GM23248 (cell line): ENCODE results near the gene MAFF. TPM values are rescaled to one million over a fixed set of nuclear protein-coding genes. Genes with fewer than 3 reads are reported as not detected.
A peak's percentile ranks its signal among the peaks of the same experiment; 100 is the strongest.

Source experiments
- DNase-seq: peaks from one replicate; pipeline ENCODE4 v3.0.0-alpha.2; 2015
- H2AFZ ChIP-seq: fragments of 200-600 bp; sonication (generic); 2 replicates; pipeline ENCODE4 v1.6.1; 2016; ENCODE audit warnings: antibody characterized with exemption
- H3F3A ChIP-seq: fragments of 200-600 bp; sonication (generic); 2 replicates; pipeline ENCODE4 v1.6.1; 2016; ENCODE audit warnings: mild to moderate bottlenecking, antibody characterized with exemption, mixed run types; ENCODE audit not compliant: insufficient read depth
- H3K27ac ChIP-seq: fragments of 200-600 bp; sonication (generic); 2 replicates; pipeline ENCODE4 v1.5.1; 2016; ENCODE audit warnings: mild to moderate bottlenecking
- H3K27me3 ChIP-seq: fragments of 200-600 bp; sonication (generic); replicated peaks from 2 replicates; pipeline ENCODE4 v1.6.1; 2016; ENCODE audit warnings: mild to moderate bottlenecking; ENCODE audit not compliant: insufficient read depth
- H3K36me3 ChIP-seq: fragments of 200-600 bp; sonication (generic); 2 replicates; pipeline ENCODE4 v1.6.1; 2016; ENCODE audit warnings: low read depth, mild to moderate bottlenecking
- H3K4me1 ChIP-seq: fragments of 200-600 bp; sonication (generic); 2 replicates; pipeline ENCODE4 v1.6.1; 2016; ENCODE audit warnings: mild to moderate bottlenecking; ENCODE audit not compliant: insufficient read depth
- H3K4me2 ChIP-seq: fragments of 200-600 bp; sonication (generic); one replicate; pipeline ENCODE4 v1.6.1; 2016; ENCODE audit warnings: mild to moderate bottlenecking; ENCODE audit not compliant: unreplicated experiment
- H3K4me3 ChIP-seq: fragments of 200-600 bp; sonication (generic); 2 replicates; pipeline ENCODE4 v1.5.1; 2016; ENCODE audit warnings: mild to moderate bottlenecking
- H3K79me2 ChIP-seq: fragments of 200-600 bp; sonication (generic); 2 replicates; pipeline ENCODE4 v1.6.1; 2016; ENCODE audit warnings: mild to moderate bottlenecking; ENCODE audit not compliant: insufficient read depth
- H3K9ac ChIP-seq: fragments of 200-600 bp; sonication (generic); 2 replicates; pipeline ENCODE4 v1.6.1; 2016; ENCODE audit warnings: mild to moderate bottlenecking
- H3K9me2 ChIP-seq: fragments of 200-600 bp; sonication (generic); 2 replicates; pipeline ENCODE4 v1.6.1; 2016; ENCODE audit warnings: mixed run types, mild to moderate bottlenecking, moderate library complexity; ENCODE audit not compliant: insufficient read depth
- H3K9me3 ChIP-seq: fragments of 200-600 bp; sonication (generic); one replicate; pipeline ENCODE4 v1.6.1; 2017; ENCODE audit warnings: low read depth
- H4K20me1 ChIP-seq: fragments of 200-600 bp; sonication (generic); 2 replicates; pipeline ENCODE4 v1.6.0; 2016; ENCODE audit not compliant: insufficient read depth
- EZH2 ChIP-seq: fragments of 200-600 bp; sonication (generic); IDR thresholded peaks from 2 replicates; pipeline ENCODE4 v1.6.1; 2018; ENCODE audit warnings: antibody characterized with exemption, mild to moderate bottlenecking; ENCODE audit not compliant: insufficient read depth, poor library complexity, severe bottlenecking
- EZH2phosphoT487 ChIP-seq: fragments of 200-600 bp; sonication (generic); IDR thresholded peaks from 2 replicates; pipeline ENCODE4 v1.6.1; 2018; ENCODE audit warnings: antibody characterized with exemption, moderate library complexity, mild to moderate bottlenecking, low read depth; ENCODE audit not compliant: insufficient read depth
- WGBS, 2 experiments: methylation state at CpG; one replicate each; pipeline ENCODE4 v1.1.6; 2015 to 2017; ENCODE audit warnings: low lambda C conversion rate in 2 of 2, low coverage in 1 of 2; ENCODE audit errors: missing lambda C conversion rate in 2 of 2; 5-methylcytosine and 5-hydroxymethylcytosine counted together
- in situ Hi-C: fragments of 300-500 bp; cut with MboI; formaldehyde crosslinking; loops from 2 replicates; pipeline ENCODE4 v1.15.0; 2020
- polyA plus RNA-seq: library from polyadenylated mRNA; unstranded; fragments of >200 nt; fragmentation: Nextera tagmentation; extraction: Ambion mirVana; gene quantifications from 2 replicates; pipeline ENCODE4 v1.2.1, GENCODE V29; 2016
- total RNA-seq: library from RNA; depleted of rRNA; stranded (reverse); fragments of >200 nt; shearing (Covaris generic); gene quantifications from 2 replicates; pipeline ENCODE4 v1.2.3, GENCODE V29; 2014

MAFF gene
- total and polyA plus RNA-seq, 2 experiments from 2014 or later, result 34.6 to 68.1 TPM

DNA sequence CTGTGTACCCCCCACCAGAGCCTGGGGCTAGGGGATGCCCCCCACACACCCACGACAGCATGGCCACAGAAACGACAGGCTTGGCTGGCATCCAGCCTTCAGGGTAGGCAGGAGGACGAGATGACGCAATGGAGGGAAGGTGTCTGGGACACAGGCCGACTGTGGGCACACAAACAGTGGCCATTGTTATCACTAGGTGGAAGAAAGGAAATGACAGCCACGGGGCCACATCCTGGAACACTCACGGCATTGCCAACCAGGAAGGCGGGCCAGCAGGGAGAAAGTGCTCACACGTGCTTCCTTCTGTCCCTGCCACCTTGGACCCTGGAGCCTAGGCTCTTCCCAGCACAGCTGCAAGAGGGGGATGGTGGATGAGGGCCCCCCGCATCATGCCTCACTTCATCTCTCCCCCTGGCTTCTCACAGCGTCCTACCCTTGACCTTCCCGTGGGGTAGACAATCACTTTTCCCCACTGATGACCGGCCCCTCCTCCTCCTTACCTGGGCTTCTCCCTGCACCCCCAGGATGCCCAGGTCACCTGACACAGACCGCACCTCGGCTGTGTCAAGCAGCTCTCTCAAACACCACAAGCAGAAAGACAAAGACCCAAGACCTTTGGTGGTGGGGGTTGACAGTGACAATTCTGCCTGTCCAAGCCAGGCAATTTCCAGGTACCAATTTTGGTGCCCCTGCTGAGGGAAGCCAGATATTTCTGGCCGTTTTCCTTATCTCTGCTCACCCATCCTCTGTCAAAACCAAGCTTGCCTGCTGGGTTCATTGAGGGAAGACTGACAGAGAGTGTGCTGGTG lies 28.8 kb upstream of the MAFF start:
- no peak overlapping the region for H3K9ac ChIP-seq
- in situ Hi-C loops, result no loop called here
- H3K4me1 ChIP-seq, result peaks cover 13% of the 10 kb centered on the region

DNA sequence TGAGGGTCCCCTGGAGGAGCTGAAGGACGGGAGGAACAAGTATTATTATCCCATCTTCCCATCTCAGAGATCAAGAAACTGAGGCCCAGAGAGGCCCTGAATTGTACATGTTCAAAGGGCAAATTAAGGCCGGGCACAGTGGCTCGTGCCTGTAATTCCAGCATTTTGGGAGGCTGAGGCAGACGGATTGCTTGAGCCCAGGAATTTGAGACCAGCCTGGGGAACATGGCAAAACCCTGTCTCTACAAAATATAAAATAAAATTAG lies 28.2 kb upstream of the MAFF start:
- Histone ChIP-seq H3K27ac (no peak overlapping the region), H3K9ac (no peak overlapping the region), H3K79me2 (no peaks in the 10 kb centered on the region), H3K4me1 (peaks cover 18% of the 10 kb centered on the region), H3K9me2 (no peaks in the 10 kb centered on the region), H2AFZ (no peak overlapping the region), H3K36me3 (no peaks in the 10 kb centered on the region), H4K20me1 (no peaks in the 10 kb centered on the region), H3K4me3 (no peak overlapping the region), H3K9me3 (no peaks in the 10 kb centered on the region), H3K4me2 (no peak overlapping the region), H3K27me3 (no peaks in the 10 kb centered on the region), H3F3A (peaks cover 11% of the 10 kb centered on the region; the same call in 1 of the 2 replicates)
- no peak for TF ChIP-seq EZH2
- TF ChIP-seq EZH2phosphoT487, result no peak
- in situ Hi-C loops, result no loop called here
- DNase-seq, result no peak
- 97 to 100% methylated on average over 4 of the region's 4 CpGs for WGBS, 2 experiments

More for the DNA sequence above, 28.8 kb upstream of the MAFF start:
- H3K79me2 ChIP-seq, result no peaks in the 10 kb centered on the region
- H4K20me1 ChIP-seq, result no peaks in the 10 kb centered on the region
- no peak overlapping the region for H3K27ac ChIP-seq
- H3K9me3 ChIP-seq, result no peaks in the 10 kb centered on the region
- peaks cover 6% of the 10 kb centered on the region; the same call in 1 of the 2 replicates for H3F3A ChIP-seq
- H3K4me3 ChIP-seq, result no peak overlapping the region
- 41 to 45% methylated on average over 16 of the region's 16 CpGs for WGBS, 2 experiments
- TF ChIP-seq EZH2 (no peak), EZH2phosphoT487 (no peak)
- H3K36me3 ChIP-seq, result no peaks in the 10 kb centered on the region
- DNase-seq, result peak; percentile 49
- H3K27me3 ChIP-seq, result no peaks in the 10 kb centered on the region
- H3K9me2 ChIP-seq, result no peaks in the 10 kb centered on the region
- H2AFZ ChIP-seq, result no peak overlapping the region
- no peak overlapping the region for H3K4me2 ChIP-seq

DNA sequence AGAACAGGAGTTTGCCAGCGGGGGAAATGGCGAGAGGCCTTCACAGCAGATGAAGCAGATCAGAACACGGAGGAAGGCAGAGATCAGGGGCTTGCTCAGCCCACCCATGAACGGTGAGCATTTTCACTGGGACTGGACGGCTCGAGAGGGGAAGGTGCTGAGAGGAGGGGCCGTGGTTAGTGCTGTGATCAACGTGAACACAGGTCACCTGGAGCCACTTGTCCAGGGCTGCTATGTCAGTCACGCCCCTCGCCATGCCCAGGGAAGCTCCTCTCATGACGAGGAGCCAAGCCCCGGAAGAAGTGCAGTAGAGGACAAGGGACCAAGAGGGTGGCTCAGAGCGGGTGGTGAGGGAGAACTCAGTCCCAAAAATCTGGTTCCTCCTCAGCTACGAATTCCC lies 27.2 kb upstream of the MAFF start:
- Histone ChIP-seq H3F3A (peaks cover 19% of the 10 kb centered on the region), H3K9me2 (no peaks in the 10 kb centered on the region), H3K9ac (no peak overlapping the region), H3K27me3 (no peaks in the 10 kb centered on the region), H2AFZ (no peak overlapping the region), H3K9me3 (no peaks in the 10 kb centered on the region), H4K20me1 (no peaks in the 10 kb centered on the region), H3K4me1 (peaks cover 25% of the 10 kb centered on the region), H3K4me2 (no peak overlapping the region), H3K4me3 (no peak overlapping the region), H3K36me3 (no peaks in the 10 kb centered on the region), H3K79me2 (no peaks in the 10 kb centered on the region), H3K27ac (no peak overlapping the region)
- TF ChIP-seq EZH2 (no peak), EZH2phosphoT487 (no peak)
- no peak for DNase-seq
- in situ Hi-C loops, result no loop called here
- WGBS, 2 experiments, result 79 to 81% methylated on average over 14 of the region's 14 CpGs

DNA sequence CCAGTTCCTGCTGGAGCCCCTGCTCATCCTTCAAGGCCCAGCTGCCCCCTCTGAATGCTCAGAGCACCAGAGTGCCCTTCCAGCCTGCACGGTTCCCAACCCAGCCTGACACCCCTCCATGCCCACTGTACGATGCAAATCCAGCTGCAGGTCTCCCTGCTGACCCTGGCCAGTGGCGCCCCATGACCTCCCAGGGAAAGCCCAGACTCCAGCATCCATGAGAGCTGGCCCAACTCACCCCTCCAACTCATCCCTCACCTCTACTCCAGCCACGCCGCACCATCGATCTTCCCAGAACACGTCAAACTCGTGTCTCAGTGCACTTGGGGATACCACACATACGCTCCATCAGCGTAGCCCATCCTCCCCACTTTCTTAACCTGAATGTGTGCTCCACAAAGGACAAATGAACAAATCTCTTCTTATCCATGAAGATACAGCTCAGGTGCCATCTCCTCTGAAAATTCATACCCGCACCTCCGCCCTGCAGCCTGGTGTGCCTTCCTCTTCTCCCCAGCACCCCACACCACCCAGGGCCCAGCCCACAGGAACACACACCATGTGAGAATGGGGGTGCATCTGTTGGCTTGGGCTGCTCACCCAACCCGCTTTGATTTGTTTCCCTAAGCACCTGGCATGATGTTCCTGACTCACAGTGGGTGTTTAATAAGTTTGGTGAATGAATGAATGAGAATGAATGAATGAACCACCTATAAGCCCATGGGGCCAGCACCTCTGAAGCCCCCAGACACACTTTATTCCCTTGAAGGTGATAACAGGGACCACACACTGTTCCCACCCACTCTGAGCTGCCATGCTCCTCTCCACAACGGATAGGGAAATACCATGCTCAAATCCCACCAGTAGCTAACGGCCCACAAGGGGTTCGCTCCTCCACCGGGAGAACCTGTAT lies 26.3 kb upstream of the MAFF start:
- H3K4me3 ChIP-seq, result no peak overlapping the region
- no peaks in the 10 kb centered on the region for H4K20me1 ChIP-seq
- 89 to 95% methylated on average over 17 of the region's 17 CpGs for WGBS, 2 experiments
- no peak overlapping the region for H3K4me2 ChIP-seq
- H3K27me3 ChIP-seq, result no peaks in the 10 kb centered on the region
- no peak for DNase-seq
- TF ChIP-seq EZH2, result no peak
- TF ChIP-seq EZH2phosphoT487, result no peak
- peaks cover 34% of the 10 kb centered on the region for H3K4me1 ChIP-seq
- no peaks in the 10 kb centered on the region for H3K9me2 ChIP-seq
- no peaks in the 10 kb centered on the region for H3K36me3 ChIP-seq
- in situ Hi-C loops, result no loop called here
- no peaks in the 10 kb centered on the region for H3K79me2 ChIP-seq
- H3K9ac ChIP-seq, result no peak overlapping the region
- no peak overlapping the region for H3K27ac ChIP-seq
- H3K9me3 ChIP-seq, result no peaks in the 10 kb centered on the region
- peaks cover 28% of the 10 kb centered on the region for H3F3A ChIP-seq
- H2AFZ ChIP-seq, result no peak overlapping the region
